GM10266 (cell line): ENCODE data around the gene MYH14.
"Not testable (repeated sequence)": the region's sequence is repeated elsewhere in the genome, so short reads cannot be mapped to it uniquely, and the experiment has no call there.

Source experiments
- DNase-seq: peaks from one replicate; pipeline ENCODE4 v3.0.0; 2012; ENCODE audit errors: extremely low spot score
- TF ChIP-seq, protein P1 (sequence below): IDR thresholded peaks from 2 replicates; pipeline ENCODE4 v1.5.1; 2012; ENCODE audit warnings: mild to moderate bottlenecking, low read depth; ENCODE audit not compliant: control insufficient read depth, insufficient read depth; ENCODE audit errors: missing control alignments

Gene MYH14

DNA sequence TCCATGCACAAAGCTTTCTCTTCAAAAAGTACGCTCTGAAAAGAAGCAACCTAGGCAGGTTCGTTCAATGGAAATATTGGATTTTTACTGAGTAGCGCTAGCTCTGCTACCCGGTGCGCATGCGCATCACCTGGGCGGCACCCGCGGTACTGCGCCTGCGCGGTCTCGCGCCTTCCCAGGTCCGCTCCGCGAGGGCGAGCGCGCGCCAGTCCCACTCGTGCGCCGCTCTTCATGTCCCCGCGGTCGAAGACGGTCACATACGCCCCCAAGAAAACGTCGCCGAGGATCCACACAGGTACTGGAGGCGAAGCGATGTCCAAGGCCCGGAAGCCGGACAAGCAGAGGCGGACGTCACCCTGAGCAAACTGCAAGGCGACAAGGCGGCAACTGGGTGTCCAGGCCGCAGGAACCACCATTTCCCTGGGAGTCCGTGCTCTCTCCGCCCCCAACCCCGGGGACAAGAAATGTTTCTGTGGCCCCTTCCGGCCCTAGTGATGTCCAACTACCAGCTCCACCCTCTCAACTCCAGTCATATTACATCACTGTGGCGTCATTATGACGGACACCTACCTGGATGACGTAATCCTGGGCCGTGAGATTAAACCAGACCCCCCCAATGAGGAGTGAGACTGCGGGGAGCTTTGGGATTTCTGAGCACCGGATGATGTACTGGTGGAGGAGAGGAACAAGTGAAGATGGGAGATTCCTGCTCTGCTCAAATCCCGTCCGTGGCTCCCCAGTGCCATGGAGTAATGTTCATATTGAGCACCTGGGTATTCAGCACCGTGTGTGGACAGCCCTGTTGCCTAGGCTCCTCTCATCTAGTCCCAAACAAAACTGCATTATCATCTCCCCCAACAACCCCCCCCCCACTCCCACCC, 130.6 kb downstream of the MYH14 start:
- peak; percentile 90 for DNase-seq
- TF ChIP-seq, protein P1, sequence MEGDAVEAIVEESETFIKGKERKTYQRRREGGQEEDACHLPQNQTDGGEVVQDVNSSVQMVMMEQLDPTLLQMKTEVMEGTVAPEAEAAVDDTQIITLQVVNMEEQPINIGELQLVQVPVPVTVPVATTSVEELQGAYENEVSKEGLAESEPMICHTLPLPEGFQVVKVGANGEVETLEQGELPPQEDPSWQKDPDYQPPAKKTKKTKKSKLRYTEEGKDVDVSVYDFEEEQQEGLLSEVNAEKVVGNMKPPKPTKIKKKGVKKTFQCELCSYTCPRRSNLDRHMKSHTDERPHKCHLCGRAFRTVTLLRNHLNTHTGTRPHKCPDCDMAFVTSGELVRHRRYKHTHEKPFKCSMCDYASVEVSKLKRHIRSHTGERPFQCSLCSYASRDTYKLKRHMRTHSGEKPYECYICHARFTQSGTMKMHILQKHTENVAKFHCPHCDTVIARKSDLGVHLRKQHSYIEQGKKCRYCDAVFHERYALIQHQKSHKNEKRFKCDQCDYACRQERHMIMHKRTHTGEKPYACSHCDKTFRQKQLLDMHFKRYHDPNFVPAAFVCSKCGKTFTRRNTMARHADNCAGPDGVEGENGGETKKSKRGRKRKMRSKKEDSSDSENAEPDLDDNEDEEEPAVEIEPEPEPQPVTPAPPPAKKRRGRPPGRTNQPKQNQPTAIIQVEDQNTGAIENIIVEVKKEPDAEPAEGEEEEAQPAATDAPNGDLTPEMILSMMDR = no peak

DNA sequence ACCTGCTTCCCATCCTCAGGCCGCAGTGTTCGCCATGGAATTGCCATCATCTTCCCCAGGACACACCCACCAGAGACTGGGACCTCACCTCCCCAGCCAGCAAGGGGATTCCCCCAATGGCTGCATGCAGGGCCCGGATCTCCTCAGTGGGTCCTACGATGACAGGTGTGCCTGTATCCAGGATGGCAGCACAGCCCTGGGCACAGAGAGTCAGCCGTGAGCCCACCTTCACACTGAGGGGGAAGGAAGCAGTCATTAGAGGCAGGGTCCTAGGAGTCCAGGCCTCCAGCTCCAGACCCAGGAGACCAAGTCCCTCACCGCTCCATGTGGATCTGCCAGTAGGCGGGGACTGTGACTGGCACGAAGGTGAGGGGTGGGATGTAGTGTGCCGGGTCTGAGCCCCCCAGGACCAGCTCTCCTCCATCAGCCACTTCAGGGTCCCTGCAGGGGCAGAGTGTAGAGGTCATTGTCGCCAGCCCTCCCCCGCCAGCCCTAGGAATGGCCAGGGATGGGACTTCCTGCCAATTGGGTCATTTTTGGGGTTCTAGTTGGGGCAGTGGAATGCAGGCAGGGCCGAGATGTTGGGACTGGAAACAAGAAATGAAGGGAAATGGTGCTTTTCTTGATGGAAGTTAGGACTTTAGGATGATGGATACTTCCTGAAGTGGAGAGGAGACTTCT, 131.5 kb downstream of the MYH14 start:
- TF ChIP-seq, protein P1 = no peak
- no peak for DNase-seq

DNA sequence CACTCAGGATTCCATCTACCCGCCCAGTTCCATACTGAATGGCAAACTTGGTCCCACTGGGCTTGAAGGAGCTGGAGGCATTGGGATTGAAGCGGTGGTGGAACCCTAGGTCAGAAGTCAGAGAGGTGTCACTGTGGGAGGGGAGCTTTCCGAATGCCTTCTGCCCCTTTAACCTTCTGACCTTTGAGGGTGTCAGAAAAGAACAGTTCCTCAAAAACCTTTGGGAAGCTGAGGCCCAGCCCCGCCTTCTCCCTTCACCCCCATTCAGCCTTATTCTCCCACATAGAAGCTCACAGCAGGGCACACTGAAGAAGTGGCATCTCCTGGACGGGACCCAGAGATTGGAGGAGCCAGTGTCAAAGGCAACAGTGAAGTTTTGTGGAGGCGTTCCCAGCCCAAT, 133.6 kb downstream of the MYH14 start:
- DNase-seq = not testable (repeated sequence)

DNA sequence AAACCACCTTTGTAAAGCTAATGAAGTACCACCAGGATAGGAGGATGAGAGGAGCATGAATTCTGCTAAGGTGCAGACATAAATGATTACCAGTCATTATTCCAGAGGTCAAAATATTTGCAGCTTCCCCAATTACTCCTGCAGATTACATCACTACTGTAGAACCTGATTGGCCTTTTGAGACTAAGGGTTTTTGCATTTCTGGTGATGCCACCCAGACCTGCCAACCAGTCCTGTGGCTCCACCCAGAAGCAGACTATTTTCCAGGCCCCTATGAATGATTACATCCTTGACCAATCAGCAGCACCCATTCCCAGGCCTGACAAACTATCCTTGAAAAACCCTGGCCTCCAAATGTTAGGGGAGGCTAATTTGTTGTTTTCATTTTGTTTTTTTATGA, 136.9 kb downstream of the MYH14 start:
- no peak for DNase-seq
- TF ChIP-seq, protein P1 = no peak

DNA sequence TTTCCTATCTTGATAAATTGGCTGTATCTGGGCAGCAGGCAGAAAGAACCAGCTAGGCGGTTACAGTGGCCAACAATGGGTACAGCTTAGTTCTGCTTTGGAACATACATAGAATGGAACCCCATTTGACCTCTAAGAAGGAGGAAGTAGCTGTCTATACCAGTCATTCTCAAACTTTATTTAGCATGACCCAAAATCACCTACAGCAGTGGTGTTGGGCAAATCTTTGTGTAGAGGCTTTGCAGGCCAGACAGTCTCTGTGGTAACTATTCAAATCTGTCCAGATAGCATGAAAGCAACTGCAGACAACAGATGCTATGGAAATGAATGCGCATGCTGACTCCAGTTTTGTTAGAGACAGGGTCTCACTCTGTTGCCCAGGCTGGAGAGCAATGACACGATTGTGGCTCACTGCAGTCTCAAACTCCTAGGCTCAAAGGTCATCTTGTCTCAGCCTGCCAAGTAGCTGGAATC, 137.7 kb downstream of the MYH14 start:
- DNase-seq = peak; percentile 45
- TF ChIP-seq, protein P1 = no peak

DNA sequence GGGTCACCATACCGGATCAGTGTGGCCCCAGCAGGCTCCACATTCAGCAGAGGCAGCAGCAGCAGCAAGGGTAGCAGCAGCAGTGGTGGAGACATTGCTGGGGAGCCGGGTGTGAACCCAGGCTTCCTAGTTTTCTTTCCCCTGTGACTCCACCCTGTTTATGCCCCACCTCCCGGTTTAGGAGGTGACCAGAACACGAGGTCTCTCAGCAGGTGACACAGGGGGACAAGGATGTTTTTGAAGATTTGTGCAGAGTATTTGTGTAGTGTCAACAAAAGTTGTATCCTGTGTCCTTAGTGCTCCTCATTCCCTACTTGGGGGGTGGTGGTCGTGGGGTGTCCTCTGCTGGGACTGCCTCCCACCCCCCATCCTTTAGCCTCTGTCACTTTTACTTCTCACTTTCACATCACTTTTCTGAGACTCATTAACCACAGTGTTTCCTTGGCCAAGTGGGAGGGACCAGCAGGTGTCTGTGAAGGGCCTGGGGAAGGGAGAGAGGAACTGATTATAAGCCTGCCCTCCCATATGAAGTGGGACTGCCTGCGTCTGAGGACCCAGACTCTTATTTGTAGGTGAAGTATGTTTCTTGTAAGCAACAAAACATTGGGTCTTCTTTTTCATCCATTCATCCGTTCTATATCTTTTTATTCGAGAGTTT, 141.4 kb downstream of the MYH14 start:
- no peak for DNase-seq
- TF ChIP-seq, protein P1 = no peak

DNA sequence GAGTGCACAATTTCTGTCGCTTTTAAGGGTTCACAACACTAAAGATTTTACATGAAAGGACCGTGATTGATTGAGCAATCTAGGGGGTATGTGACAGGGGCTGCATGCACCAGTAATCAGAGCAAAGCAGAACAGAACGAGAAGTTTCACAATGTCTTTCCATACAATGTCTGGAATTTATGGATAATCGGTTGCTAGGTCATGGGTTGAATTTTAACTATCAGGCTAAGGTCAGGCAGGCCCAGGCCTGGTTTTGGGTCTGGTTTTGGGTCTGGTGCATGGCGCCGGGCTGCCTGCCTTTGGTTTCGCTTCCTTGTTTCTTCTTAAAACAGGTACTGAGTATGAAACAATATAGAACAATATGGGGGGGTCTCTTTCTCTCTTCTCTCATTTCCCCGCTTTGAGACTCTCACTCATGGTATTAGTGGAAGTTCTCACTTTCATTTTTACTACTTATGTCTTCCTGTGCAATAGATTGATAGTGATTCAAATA, 143.7 kb downstream of the MYH14 start:
- DNase-seq = not testable (repeated sequence)
